RWPE2 (cell line): Measurements from ENCODE around the gene ENTPD6.
"Not testable (repeated sequence)": the region's sequence is repeated elsewhere in the genome, so short reads cannot be mapped to it uniquely, and the experiment has no call there.

Source experiments
- ATAC-seq: fragments of 200-7000 bp; cut with Tn5 transposase; 3 replicates; pipeline ENCODE4 v1.9.1; 2021; ENCODE audit warnings: low read depth
- DNase-seq: peaks from one replicate; pipeline ENCODE4 v3.0.0-alpha.2; 2020; ENCODE audit warnings: low spot score
- H3K27ac ChIP-seq: fragments of 450-650 bp; 2 replicates; pipeline ENCODE4 v1.5.1; 2017; ENCODE audit warnings: mild to moderate bottlenecking; ENCODE audit not compliant: poor library complexity, severe bottlenecking
- H3K27me3 ChIP-seq: fragments of 250-450 bp; sonication (Bioruptor Pico); 2 replicates; pipeline ENCODE4 v1.5.1; 2021; ENCODE audit warnings: mild to moderate bottlenecking, moderate library complexity; ENCODE audit not compliant: insufficient read depth, poor library complexity, severe bottlenecking
- H3K36me3 ChIP-seq: fragments of 250-450 bp; sonication (Bioruptor Pico); 2 replicates; pipeline ENCODE4 v1.5.1; 2020; ENCODE audit warnings: low read depth, mild to moderate bottlenecking, moderate library complexity
- H3K4me1 ChIP-seq: fragments of 250-450 bp; sonication (Bioruptor Pico); 2 replicates; pipeline ENCODE4 v1.5.1; 2021; ENCODE audit warnings: mild to moderate bottlenecking, moderate library complexity; ENCODE audit not compliant: insufficient read depth, poor library complexity, severe bottlenecking
- H3K4me3 ChIP-seq: fragments of 250-450 bp; sonication (Bioruptor Pico); 2 replicates; pipeline ENCODE4 v1.5.1; 2021; ENCODE audit warnings: mild to moderate bottlenecking, moderate library complexity; ENCODE audit not compliant: severe bottlenecking
- H3K9me3 ChIP-seq: fragments of 250-450 bp; sonication (Bioruptor Pico); 2 replicates; pipeline ENCODE4 v1.5.1; 2021; ENCODE audit warnings: mild to moderate bottlenecking, moderate library complexity; ENCODE audit not compliant: severe bottlenecking
- TF ChIP-seq, protein P1 (sequence below): fragments of 450-650 bp; IDR thresholded peaks from one replicate; pipeline ENCODE4 v1.5.1; 2017; ENCODE audit warnings: mild to moderate bottlenecking, moderate library complexity; ENCODE audit not compliant: poor library complexity, severe bottlenecking

Gene ENTPD6

GRCh38 chr20:25258476-25258805 lies 62.9 kb downstream of the ENTPD6 start:
- Histone ChIP-seq H3K4me3 (no peak overlapping the region), H3K4me1 (no peaks in the 10 kb centered on the region), H3K27ac (no peak overlapping the region), H3K36me3 (peaks cover 74% of the 10 kb centered on the region), H3K9me3 (no peaks in the 10 kb centered on the region), H3K27me3 (no peaks in the 10 kb centered on the region)
- no peak for DNase-seq
- no peak for ATAC-seq
- TF ChIP-seq, protein P1, sequence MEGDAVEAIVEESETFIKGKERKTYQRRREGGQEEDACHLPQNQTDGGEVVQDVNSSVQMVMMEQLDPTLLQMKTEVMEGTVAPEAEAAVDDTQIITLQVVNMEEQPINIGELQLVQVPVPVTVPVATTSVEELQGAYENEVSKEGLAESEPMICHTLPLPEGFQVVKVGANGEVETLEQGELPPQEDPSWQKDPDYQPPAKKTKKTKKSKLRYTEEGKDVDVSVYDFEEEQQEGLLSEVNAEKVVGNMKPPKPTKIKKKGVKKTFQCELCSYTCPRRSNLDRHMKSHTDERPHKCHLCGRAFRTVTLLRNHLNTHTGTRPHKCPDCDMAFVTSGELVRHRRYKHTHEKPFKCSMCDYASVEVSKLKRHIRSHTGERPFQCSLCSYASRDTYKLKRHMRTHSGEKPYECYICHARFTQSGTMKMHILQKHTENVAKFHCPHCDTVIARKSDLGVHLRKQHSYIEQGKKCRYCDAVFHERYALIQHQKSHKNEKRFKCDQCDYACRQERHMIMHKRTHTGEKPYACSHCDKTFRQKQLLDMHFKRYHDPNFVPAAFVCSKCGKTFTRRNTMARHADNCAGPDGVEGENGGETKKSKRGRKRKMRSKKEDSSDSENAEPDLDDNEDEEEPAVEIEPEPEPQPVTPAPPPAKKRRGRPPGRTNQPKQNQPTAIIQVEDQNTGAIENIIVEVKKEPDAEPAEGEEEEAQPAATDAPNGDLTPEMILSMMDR: no peak

DNA sequence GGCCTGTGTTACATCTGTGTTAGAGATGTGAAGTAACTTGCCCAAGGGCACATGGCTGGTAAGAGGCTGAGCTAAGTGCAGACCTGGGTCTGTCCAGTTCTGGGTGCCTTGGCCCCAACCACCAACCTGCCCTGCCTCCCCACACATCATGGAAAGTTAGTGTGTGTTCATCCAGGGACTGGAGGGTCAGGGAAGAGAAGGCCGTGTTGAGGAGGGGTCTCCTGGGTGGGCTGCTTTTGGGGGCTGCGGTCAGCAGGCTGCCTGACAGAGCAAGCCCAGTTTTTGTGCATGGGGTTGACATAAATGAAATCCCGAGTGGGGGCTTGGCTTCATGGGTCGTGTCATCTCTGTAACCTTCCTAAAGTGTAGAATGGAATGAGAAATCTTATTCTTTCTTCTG lies 63.3 kb downstream of the ENTPD6 start:
- H3K27ac ChIP-seq: no peak overlapping the region
- H3K4me1 ChIP-seq: no peaks in the 10 kb centered on the region
- H3K27me3 ChIP-seq: no peaks in the 10 kb centered on the region
- H3K9me3 ChIP-seq: no peaks in the 10 kb centered on the region
- ATAC-seq (peak; percentile 21; the same call in 1 of the 3 replicates), DNase-seq (no peak)
- H3K36me3 ChIP-seq: peaks cover 71% of the 10 kb centered on the region
- TF ChIP-seq, protein P1: no peak
- H3K4me3 ChIP-seq: no peak overlapping the region

DNA sequence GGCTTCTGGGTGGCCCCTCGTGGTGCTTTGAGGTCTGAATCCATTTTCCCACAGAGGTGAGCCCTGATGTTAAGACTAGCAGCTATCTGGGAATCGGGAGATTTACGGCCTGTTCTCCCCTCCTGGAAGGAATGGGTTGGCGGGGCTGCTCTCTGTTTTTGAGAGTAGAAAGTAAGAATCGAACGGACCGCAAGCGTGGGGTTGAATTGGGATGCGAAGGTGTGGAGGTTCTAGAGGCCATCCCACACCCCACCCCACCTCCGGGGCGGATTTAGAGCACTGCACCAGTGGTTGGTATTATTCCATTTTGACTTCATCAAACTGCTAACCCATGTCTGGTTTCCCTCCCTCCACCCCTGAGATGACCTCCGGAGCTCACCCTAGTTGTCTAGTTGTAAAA lies 63.8 kb downstream of the ENTPD6 start:
- no peaks in the 10 kb centered on the region for H3K9me3 ChIP-seq
- TF ChIP-seq, protein P1: no peak
- H3K36me3 ChIP-seq: peaks cover 65% of the 10 kb centered on the region
- no peak overlapping the region for H3K4me3 ChIP-seq
- ATAC-seq (no peak), DNase-seq (no peak)
- no peaks in the 10 kb centered on the region for H3K4me1 ChIP-seq
- H3K27me3 ChIP-seq: no peaks in the 10 kb centered on the region
- H3K27ac ChIP-seq: no peak overlapping the region

DNA sequence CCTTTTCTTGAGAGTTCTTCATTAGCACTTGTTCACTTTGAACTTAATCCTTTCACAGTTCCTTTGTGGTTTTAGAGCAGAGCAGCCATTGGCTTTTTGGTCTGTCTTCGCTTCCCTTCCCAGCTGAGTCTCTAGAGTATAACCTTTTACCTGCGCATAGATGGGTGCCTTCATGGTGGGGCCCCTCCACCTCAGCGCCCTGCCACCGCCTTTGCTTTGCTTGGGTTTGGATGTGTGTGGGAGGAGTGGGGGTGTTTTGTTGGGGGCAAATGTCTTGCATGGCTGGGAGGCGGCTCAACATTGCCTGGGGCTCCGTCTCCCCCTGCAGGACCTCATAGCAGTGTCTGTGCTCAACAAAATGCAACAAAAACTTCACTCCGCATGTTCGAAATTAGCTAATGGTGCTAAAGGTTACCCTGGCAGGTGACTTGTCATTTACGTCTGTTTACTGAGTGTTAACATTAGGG lies 64.3 kb downstream of the ENTPD6 start:
- no peak for ATAC-seq
- no peak for DNase-seq

DNA sequence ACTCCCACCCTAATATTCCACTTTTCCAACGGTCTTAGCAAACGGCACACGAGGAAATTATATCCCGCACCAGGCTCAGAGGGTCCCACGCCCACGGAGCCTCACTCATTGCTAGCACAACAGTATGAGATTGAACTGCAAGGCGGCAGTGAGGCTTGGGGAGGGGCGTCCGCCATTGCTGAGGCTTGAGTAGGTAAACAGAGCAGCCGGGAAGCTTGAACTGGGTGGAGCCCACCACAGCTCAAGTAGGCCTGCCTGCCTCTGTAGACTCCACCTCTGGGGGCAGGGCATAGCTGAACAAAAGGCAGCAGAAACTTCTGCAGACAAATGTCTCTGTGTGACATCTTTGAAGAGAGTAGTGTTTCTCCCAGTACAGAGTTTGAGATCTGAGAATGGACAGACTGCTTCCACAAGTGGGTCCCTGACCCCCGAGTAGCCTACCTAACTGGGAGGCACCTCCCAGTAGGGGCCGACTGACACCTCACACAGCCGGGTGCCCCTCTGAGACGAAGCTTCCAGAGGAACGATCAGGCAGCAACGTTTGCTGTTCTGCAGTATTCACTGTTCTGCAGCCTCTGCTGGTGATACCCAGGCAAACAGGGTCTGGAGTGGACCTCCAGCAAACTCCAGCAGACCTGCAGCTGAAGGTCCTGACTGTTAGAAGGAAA lies 65.4 kb downstream of the ENTPD6 start:
- not testable (repeated sequence) for H3K4me1 ChIP-seq, H3K4me3 ChIP-seq, ATAC-seq, H3K9me3 ChIP-seq, H3K27me3 ChIP-seq, DNase-seq, H3K27ac ChIP-seq
- peaks cover 56% of the 10 kb centered on the region for H3K36me3 ChIP-seq

More for the DNA sequence above, 64.3 kb downstream of the ENTPD6 start:
- H3K4me3 ChIP-seq: no peak overlapping the region
- H3K36me3 ChIP-seq: peaks cover 61% of the 10 kb centered on the region
- H3K27me3 ChIP-seq: no peaks in the 10 kb centered on the region
- no peaks in the 10 kb centered on the region for H3K9me3 ChIP-seq
- no peak overlapping the region for H3K27ac ChIP-seq
- TF ChIP-seq, protein P1: no peak
- no peaks in the 10 kb centered on the region for H3K4me1 ChIP-seq
